ENCODE results near the gene RALY.

Gene RALY

GRCh38 chr20:34014878-34015277 lies 21.2 kb downstream of the RALY start:
- H3K4me1 ChIP-seq (ENCODE audit: insufficient read depth, insufficient read length): peaks cover 8% of the 10 kb centered on the region
- DNase-seq (ENCODE audit: low read depth, low spot score): no peak
- no peaks in the 10 kb centered on the region for H3K36me3 ChIP-seq (ENCODE audit: insufficient read depth, insufficient read length, low read length)
- H3K9ac ChIP-seq (ENCODE audit: insufficient read length, low read depth): no peak overlapping the region
- no peak overlapping the region for H3K4me3 ChIP-seq (ENCODE audit: insufficient read length, low read depth)
- no peaks in the 10 kb centered on the region for H3K9me3 ChIP-seq (ENCODE audit: insufficient read depth, low read length)
- TF ChIP-seq YY1 (IDR thresholded peaks at IDR 0.05; ENCODE audit: insufficient read depth, insufficient read length) (no peak), ZNF274 (IDR thresholded peaks at IDR 0.05; ENCODE audit: low read depth, low read length) (no peak), SUZ12 (IDR thresholded peaks at IDR 0.05; ENCODE audit: extremely low read depth, insufficient read depth, insufficient read length) (no peak)
- no peaks in the 10 kb centered on the region for H3K27me3 ChIP-seq (ENCODE audit: insufficient read depth, insufficient read length)

GRCh38 chr20:34015401-34016335 lies 22.0 kb downstream of the RALY start:
- no peaks in the 10 kb centered on the region for H3K27me3 ChIP-seq (ENCODE audit: insufficient read depth, insufficient read length)
- no peak for DNase-seq (ENCODE audit: low read depth, low spot score)
- H3K9ac ChIP-seq (ENCODE audit: insufficient read length, low read depth): no peak overlapping the region
- no peak for TF ChIP-seq ZNF274 (IDR thresholded peaks at IDR 0.05; ENCODE audit: low read depth, low read length)
- TF ChIP-seq YY1 (IDR thresholded peaks at IDR 0.05; ENCODE audit: insufficient read depth, insufficient read length): no peak
- TF ChIP-seq SUZ12 (IDR thresholded peaks at IDR 0.05; ENCODE audit: extremely low read depth, insufficient read depth, insufficient read length): no peak
- H3K4me3 ChIP-seq (ENCODE audit: insufficient read length, low read depth): no peak overlapping the region
- H3K9me3 ChIP-seq (ENCODE audit: insufficient read depth, low read length): no peaks in the 10 kb centered on the region
- H3K4me1 ChIP-seq (ENCODE audit: insufficient read depth, insufficient read length): peaks cover 8% of the 10 kb centered on the region
- H3K36me3 ChIP-seq (ENCODE audit: insufficient read depth, insufficient read length, low read length): no peaks in the 10 kb centered on the region

GRCh38 chr20:34016736-34017135 lies 23.0 kb downstream of the RALY start:
- TF ChIP-seq YY1 (IDR thresholded peaks at IDR 0.05; ENCODE audit: insufficient read depth, insufficient read length) (no peak), ZNF274 (IDR thresholded peaks at IDR 0.05; ENCODE audit: low read depth, low read length) (no peak), SUZ12 (IDR thresholded peaks at IDR 0.05; ENCODE audit: extremely low read depth, insufficient read depth, insufficient read length) (no peak)

GRCh38 chr20:34017610-34018009 lies 23.9 kb downstream of the RALY start:
- 0 out of 2 replicates have a peak, but pooled peaks cover 5% of the 10 kb centered on the region for H3K9me3 ChIP-seq (ENCODE audit: insufficient read depth, low read length)
- no peak overlapping the region for H3K4me3 ChIP-seq (ENCODE audit: insufficient read length, low read depth)
- no peak for TF ChIP-seq YY1 (IDR thresholded peaks at IDR 0.05; ENCODE audit: insufficient read depth, insufficient read length)
- H3K9ac ChIP-seq (ENCODE audit: insufficient read length, low read depth): no peak overlapping the region
- H3K36me3 ChIP-seq (ENCODE audit: insufficient read depth, insufficient read length, low read length): peaks cover 5% of the 10 kb centered on the region
- DNase-seq (ENCODE audit: low read depth, low spot score): no peak
- peaks cover 5% of the 10 kb centered on the region for H3K4me1 ChIP-seq (ENCODE audit: insufficient read depth, insufficient read length)
- no peaks in the 10 kb centered on the region for H3K27me3 ChIP-seq (ENCODE audit: insufficient read depth, insufficient read length)

More at GRCh38 chr20:34016736-34017135, 23.0 kb downstream of the RALY start:
- peaks cover 8% of the 10 kb centered on the region for H3K4me1 ChIP-seq (ENCODE audit: insufficient read depth, insufficient read length)
- H3K9me3 ChIP-seq (ENCODE audit: insufficient read depth, low read length): 0 out of 2 replicates have a peak, but pooled peaks cover 5% of the 10 kb centered on the region
- H3K4me3 ChIP-seq (ENCODE audit: insufficient read length, low read depth): no peak overlapping the region
- DNase-seq (ENCODE audit: low read depth, low spot score): no peak
- H3K36me3 ChIP-seq (ENCODE audit: insufficient read depth, insufficient read length, low read length): peaks cover 5% of the 10 kb centered on the region
- H3K9ac ChIP-seq (ENCODE audit: insufficient read length, low read depth): peak overlapping the region; percentile 34
- no peaks in the 10 kb centered on the region for H3K27me3 ChIP-seq (ENCODE audit: insufficient read depth, insufficient read length)

GRCh38 chr20:34018166-34018565 lies 24.5 kb downstream of the RALY start:
- Histone ChIP-seq H3K4me3 (ENCODE audit: insufficient read length, low read depth) (no peak overlapping the region), H3K27me3 (ENCODE audit: insufficient read depth, insufficient read length) (no peaks in the 10 kb centered on the region), H3K4me1 (ENCODE audit: insufficient read depth, insufficient read length) (peaks cover 5% of the 10 kb centered on the region), H3K9ac (ENCODE audit: insufficient read length, low read depth) (no peak overlapping the region), H3K36me3 (ENCODE audit: insufficient read depth, insufficient read length, low read length) (peaks cover 5% of the 10 kb centered on the region), H3K9me3 (ENCODE audit: insufficient read depth, low read length) (0 out of 2 replicates have a peak, but pooled peaks cover 5% of the 10 kb centered on the region)
- DNase-seq (ENCODE audit: low read depth, low spot score): no peak
- TF ChIP-seq SUZ12 (IDR thresholded peaks at IDR 0.05; ENCODE audit: extremely low read depth, insufficient read depth, insufficient read length) (no peak), ZNF274 (IDR thresholded peaks at IDR 0.05; ENCODE audit: low read depth, low read length) (no peak), YY1 (IDR thresholded peaks at IDR 0.05; ENCODE audit: insufficient read depth, insufficient read length) (no peak)

- H3K9me3 ChIP-seq (ENCODE audit: insufficient read depth, low read length): 0 out of 2 replicates have a peak, but pooled peaks cover 5% of the 10 kb centered on the region
- H3K36me3 ChIP-seq (ENCODE audit: insufficient read depth, insufficient read length, low read length): peaks cover 5% of the 10 kb centered on the region
- peaks cover 12% of the 10 kb centered on the region for H3K4me1 ChIP-seq (ENCODE audit: insufficient read depth, insufficient read length)
- no peak overlapping the region for H3K4me3 ChIP-seq (ENCODE audit: insufficient read length, low read depth)
- TF ChIP-seq YY1 (IDR thresholded peaks at IDR 0.05; ENCODE audit: insufficient read depth, insufficient read length) (no peak), ZNF274 (IDR thresholded peaks at IDR 0.05; ENCODE audit: low read depth, low read length) (no peak), SUZ12 (IDR thresholded peaks at IDR 0.05; ENCODE audit: extremely low read depth, insufficient read depth, insufficient read length) (no peak)
- DNase-seq (ENCODE audit: low read depth, low spot score): no peak
- H3K9ac ChIP-seq (ENCODE audit: insufficient read length, low read depth): no peak overlapping the region
- no peaks in the 10 kb centered on the region for H3K27me3 ChIP-seq (ENCODE audit: insufficient read depth, insufficient read length)
Observed at GRCh38 chr20:34022151-34022838, 28.6 kb downstream of the RALY start.

GRCh38 chr20:34022839-34023234 lies 29.1 kb downstream of the RALY start:
- no peak for TF ChIP-seq YY1 (IDR thresholded peaks at IDR 0.05; ENCODE audit: insufficient read depth, insufficient read length)
- TF ChIP-seq SUZ12 (IDR thresholded peaks at IDR 0.05; ENCODE audit: extremely low read depth, insufficient read depth, insufficient read length): no peak
- TF ChIP-seq ZNF274 (IDR thresholded peaks at IDR 0.05; ENCODE audit: low read depth, low read length): no peak
- DNase-seq (ENCODE audit: low read depth, low spot score): no peak

More at GRCh38 chr20:34022839-34023234, 29.1 kb downstream of the RALY start:
- H3K9me3 ChIP-seq (ENCODE audit: insufficient read depth, low read length): 0 out of 2 replicates have a peak, but pooled peaks cover 5% of the 10 kb centered on the region
- H3K27me3 ChIP-seq (ENCODE audit: insufficient read depth, insufficient read length): no peaks in the 10 kb centered on the region
- H3K4me3 ChIP-seq (ENCODE audit: insufficient read length, low read depth): no peak overlapping the region
- no peak overlapping the region for H3K9ac ChIP-seq (ENCODE audit: insufficient read length, low read depth)
- H3K4me1 ChIP-seq (ENCODE audit: insufficient read depth, insufficient read length): peaks cover 9% of the 10 kb centered on the region
- H3K36me3 ChIP-seq (ENCODE audit: insufficient read depth, insufficient read length, low read length): peaks cover 5% of the 10 kb centered on the region
